Measurements from ENCODE around the gene PRIM1. TPM values are rescaled to one million over a fixed set of nuclear protein-coding genes. Genes with fewer than 3 reads are reported as not detected.
A peak's percentile ranks its signal among the peaks of the same experiment; 100 is the strongest.

Gene PRIM1
- total and polyA plus RNA-seq, 2 donors from 2014 or later: 3.2 to 4.9 TPM

DNA sequence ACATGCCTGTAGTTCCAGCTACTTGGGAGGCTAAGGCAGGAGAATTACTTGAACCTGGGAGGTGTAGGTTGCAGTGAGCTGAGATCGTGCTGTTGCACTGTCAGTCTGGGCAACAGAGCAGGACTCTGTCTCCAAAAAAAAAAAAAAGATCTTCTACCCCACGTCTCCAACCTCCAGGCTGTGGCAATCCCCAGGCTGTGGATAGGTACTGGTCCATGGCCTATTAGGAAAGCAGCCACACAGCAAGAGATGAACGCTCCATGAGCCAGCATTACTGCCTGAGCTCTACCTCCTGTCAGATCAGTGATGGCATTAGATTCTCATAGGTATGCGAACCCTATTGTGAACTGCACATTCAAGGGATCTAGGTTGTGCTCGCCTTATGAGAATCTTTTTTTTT is 58.0 kb downstream of the PRIM1 start:
- H3K9ac ChIP-seq (ENCODE audit: low read length in 3 of 3): no peak overlapping the region
- peak in 1 of 5 donors; percentile 6 for DNase-seq
- intact Hi-C loops (cut with DNase I): no loop called here
- no peaks in the 10 kb centered on the region for H3K4me1 ChIP-seq (ENCODE audit: control insufficient read depth in 2 of 3, insufficient read depth in 2 of 3, low read depth in 1 of 3, low read length in 3 of 3)
- H3K27ac ChIP-seq (ENCODE audit: low read depth in 2 of 2, low read length in 2 of 2): no peak overlapping the region
- no peak overlapping the region for H3K4me3 ChIP-seq (ENCODE audit: low read length in 3 of 3)
- no peaks in the 10 kb centered on the region for H3K9me3 ChIP-seq (ENCODE audit: control insufficient read depth in 2 of 3, insufficient read depth in 1 of 3, low read length in 3 of 3)
- TF ChIP-seq, protein P1, sequence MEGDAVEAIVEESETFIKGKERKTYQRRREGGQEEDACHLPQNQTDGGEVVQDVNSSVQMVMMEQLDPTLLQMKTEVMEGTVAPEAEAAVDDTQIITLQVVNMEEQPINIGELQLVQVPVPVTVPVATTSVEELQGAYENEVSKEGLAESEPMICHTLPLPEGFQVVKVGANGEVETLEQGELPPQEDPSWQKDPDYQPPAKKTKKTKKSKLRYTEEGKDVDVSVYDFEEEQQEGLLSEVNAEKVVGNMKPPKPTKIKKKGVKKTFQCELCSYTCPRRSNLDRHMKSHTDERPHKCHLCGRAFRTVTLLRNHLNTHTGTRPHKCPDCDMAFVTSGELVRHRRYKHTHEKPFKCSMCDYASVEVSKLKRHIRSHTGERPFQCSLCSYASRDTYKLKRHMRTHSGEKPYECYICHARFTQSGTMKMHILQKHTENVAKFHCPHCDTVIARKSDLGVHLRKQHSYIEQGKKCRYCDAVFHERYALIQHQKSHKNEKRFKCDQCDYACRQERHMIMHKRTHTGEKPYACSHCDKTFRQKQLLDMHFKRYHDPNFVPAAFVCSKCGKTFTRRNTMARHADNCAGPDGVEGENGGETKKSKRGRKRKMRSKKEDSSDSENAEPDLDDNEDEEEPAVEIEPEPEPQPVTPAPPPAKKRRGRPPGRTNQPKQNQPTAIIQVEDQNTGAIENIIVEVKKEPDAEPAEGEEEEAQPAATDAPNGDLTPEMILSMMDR (IDR thresholded peaks at IDR 0.05; ENCODE audit: borderline replicate concordance, extremely low read depth, insufficient read depth): no peak
- H3K27me3 ChIP-seq (ENCODE audit: control insufficient read depth, insufficient read depth, low read length): no peaks in the 10 kb centered on the region
- no peak for FAIRE-seq
- H3K36me3 ChIP-seq (ENCODE audit: control insufficient read depth in 2 of 3, insufficient read depth in 3 of 3, low read length in 3 of 3): no peaks in the 10 kb centered on the region

DNA sequence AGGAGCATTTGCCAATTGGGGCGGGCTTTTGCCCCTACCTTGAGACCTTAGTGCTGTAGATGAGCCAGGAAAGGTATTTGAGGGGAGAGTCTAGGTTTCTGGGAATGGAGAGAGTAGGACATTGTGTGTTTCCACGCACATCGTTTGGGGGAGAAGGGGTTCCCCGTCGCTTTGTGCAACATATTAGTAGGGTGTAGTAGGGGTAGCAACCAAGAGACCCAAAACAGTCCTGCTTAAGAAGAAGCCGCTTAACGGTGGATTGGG is 63.3 kb downstream of the PRIM1 start:
- no peaks in the 10 kb centered on the region for H3K27me3 ChIP-seq (ENCODE audit: control insufficient read depth, insufficient read depth, low read length)
- DNase-seq (peak in 1 of 5 donors; percentile 77), FAIRE-seq (no peak)
- no peaks in the 10 kb centered on the region for H3K36me3 ChIP-seq (ENCODE audit: control insufficient read depth in 2 of 3, insufficient read depth in 3 of 3, low read length in 3 of 3)
- TF ChIP-seq, protein P1 (IDR thresholded peaks at IDR 0.05; ENCODE audit: borderline replicate concordance, extremely low read depth, insufficient read depth): no peak
- H3K9ac ChIP-seq (ENCODE audit: low read length in 3 of 3): peak overlapping the region; percentile 51 to 97 (median 83)
- intact Hi-C loops (cut with DNase I): no loop called here
- H3K9me3 ChIP-seq (ENCODE audit: control insufficient read depth in 2 of 3, insufficient read depth in 1 of 3, low read length in 3 of 3): no peaks in the 10 kb centered on the region
- H3K4me1 ChIP-seq (ENCODE audit: control insufficient read depth in 2 of 3, insufficient read depth in 2 of 3, low read depth in 1 of 3, low read length in 3 of 3): no peaks in the 10 kb centered on the region
- H3K4me3 ChIP-seq (ENCODE audit: low read length in 3 of 3): peak overlapping the region; percentile 51 to 91 (median 75)
- peak overlapping the region; percentile 98 to 100 for H3K27ac ChIP-seq (ENCODE audit: low read depth in 2 of 2, low read length in 2 of 2)

DNA sequence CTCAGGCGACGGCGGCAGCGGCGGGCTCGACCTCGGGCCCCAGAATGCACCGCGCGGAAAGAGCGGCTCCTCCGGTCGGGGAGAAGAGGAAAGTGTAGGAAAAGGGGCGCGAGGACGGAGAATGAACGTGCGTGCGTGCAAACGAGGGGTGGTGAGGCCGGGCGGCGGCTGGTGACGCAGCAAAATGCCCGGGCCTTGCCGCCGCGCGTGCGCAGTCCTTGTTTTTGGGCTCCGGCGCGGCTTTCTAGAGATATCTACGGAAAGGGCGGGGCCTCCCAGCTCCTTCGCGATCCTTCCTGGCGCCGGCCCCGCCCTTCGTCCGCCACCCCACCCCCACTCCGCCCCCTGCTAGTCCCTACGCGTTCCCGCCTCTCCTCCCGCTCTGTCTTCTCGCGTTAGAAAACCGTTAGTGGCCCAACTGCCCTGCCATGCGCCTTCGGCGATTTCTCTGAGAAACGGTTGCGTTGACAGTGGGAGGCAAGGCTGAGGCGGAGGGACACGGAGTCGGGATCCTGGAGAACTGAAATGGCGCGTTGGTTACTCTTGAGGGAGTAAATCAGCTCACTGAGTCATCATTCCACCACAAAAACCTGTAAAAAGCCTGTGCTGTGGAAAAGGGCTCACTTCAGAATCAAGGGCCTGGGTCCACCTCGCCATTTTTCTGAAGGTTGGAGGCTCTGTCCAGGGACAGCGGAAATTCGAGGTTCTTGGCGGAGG is 63.8 kb downstream of the PRIM1 start, which contains the start of gene PTGES3:
PTGES3 (minus strand) TSS at position 156 of the 717 bp plus-strand sequence. CDS start 285 bp downstream, outside the sequence.
- DNase-seq (peak; percentile 99), FAIRE-seq (no peak)
- Histone ChIP-seq H3K4me1 (ENCODE audit: control insufficient read depth in 2 of 3, insufficient read depth in 2 of 3, low read depth in 1 of 3, low read length in 3 of 3) (no peaks in the 10 kb centered on the region), H3K36me3 (ENCODE audit: control insufficient read depth in 2 of 3, insufficient read depth in 3 of 3, low read length in 3 of 3) (no peaks in the 10 kb centered on the region), H3K4me3 (ENCODE audit: low read length in 3 of 3) (peak within 1 kb of the TSS; percentile 84 to 97 (median 91)), H3K9me3 (ENCODE audit: control insufficient read depth in 2 of 3, insufficient read depth in 1 of 3, low read length in 3 of 3) (no peaks in the 10 kb centered on the region), H3K27me3 (ENCODE audit: control insufficient read depth, insufficient read depth, low read length) (no peaks in the 10 kb centered on the region), H3K27ac (ENCODE audit: low read depth in 2 of 2, low read length in 2 of 2) (peak within 1 kb of the TSS; percentile 99 to 100), H3K9ac (ENCODE audit: low read length in 3 of 3) (peak within 1 kb of the TSS; percentile 93 to 99 (median 99))
- TF ChIP-seq, protein P1 (IDR thresholded peaks at IDR 0.05; ENCODE audit: borderline replicate concordance, extremely low read depth, insufficient read depth): no peak
- intact Hi-C loops (cut with DNase I): no loop called here

All from kidney (tissue), 14 donors.